ENCODE results near the gene RLBP1.

The RLBP1 gene

DNA sequence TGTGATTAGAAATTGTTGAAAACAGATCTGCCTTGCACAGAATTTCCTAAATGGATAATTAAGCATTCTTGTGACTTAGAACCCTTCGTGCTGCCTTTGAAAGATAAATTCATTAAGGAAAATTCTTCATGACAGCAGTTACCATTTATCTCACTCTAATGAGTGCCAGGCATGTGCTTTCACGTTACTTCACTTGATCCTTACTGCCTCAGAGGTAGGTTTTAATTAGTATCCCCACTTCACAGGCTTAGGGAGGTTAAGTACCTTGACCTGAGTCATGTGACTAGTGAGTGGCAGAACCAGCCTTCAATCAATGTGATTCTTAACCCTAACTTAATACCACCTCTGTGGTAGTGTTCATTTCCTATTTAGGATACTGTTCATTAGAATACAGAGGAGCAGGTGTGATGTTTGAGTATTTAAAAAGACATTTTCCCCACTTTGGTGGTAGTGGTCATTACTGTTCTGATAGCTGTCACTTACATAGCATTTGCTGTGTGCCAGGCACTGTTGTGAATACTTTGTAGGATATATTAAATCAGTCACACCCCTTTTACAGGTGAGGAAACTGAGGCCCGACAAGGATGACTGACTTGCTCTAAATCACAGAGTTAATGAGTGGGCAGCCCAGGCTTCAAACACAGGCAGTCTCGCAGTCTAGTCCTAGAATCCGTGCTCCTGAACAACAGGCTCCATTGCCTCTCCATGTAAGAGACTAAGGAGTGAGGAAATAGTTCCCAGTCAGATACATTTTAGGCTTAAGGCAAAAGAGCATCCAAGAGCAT, 57.9 kb downstream of the RLBP1 start:
- Histone ChIP-seq H3K27ac (ENCODE audit: low read length) (no peak overlapping the region), H3K27me3 (ENCODE audit: low read depth, low read length) (no peaks in the 10 kb centered on the region)

GRCh38 chr15:89161666-89162065, 59.7 kb downstream of the RLBP1 start:
- peaks cover 7 to 18% of the 10 kb centered on the region in 2 donors for H3K36me3 ChIP-seq (ENCODE audit: control insufficient read depth in 1 of 2, insufficient read depth in 2 of 2, low read length in 2 of 2)
- H3K4me1 ChIP-seq (ENCODE audit: control insufficient read depth in 1 of 2, insufficient read depth in 2 of 2, low read length in 2 of 2) = peaks cover 0 to 28% of the 10 kb centered on the region in 2 donors
- no peaks in the 10 kb centered on the region for H3K9me3 ChIP-seq (ENCODE audit: control insufficient read depth in 1 of 2, low read length in 2 of 2)
- H3K27ac ChIP-seq (ENCODE audit: low read length) = no peak overlapping the region
- no peak overlapping the region for H3K4me3 ChIP-seq (ENCODE audit: low read depth in 1 of 2, low read length in 2 of 2)
- no peaks in the 10 kb centered on the region for H3K27me3 ChIP-seq (ENCODE audit: low read depth, low read length)

More for the DNA sequence above, 57.9 kb downstream of the RLBP1 start:
- Histone ChIP-seq H3K4me1 (ENCODE audit: control insufficient read depth in 1 of 2, insufficient read depth in 2 of 2, low read length in 2 of 2) (peaks cover 8 to 28% of the 10 kb centered on the region in 2 donors), H3K4me3 (ENCODE audit: low read depth in 1 of 2, low read length in 2 of 2) (no peak overlapping the region), H3K36me3 (ENCODE audit: control insufficient read depth in 1 of 2, insufficient read depth in 2 of 2, low read length in 2 of 2) (peaks cover 0 to 12% of the 10 kb centered on the region in 2 donors), H3K9me3 (ENCODE audit: control insufficient read depth in 1 of 2, low read length in 2 of 2) (no peaks in the 10 kb centered on the region)
